ENCODE measurements around the gene RAB33B. TPM values are rescaled to one million over a fixed set of nuclear protein-coding genes. Genes with fewer than 3 reads are reported as not detected.
"Not testable (repeated sequence)": the region's sequence is repeated elsewhere in the genome, so short reads cannot be mapped to it uniquely, and the experiment has no call there.

Gene RAB33B
- total RNA-seq, 2 donors from 2014 or later, result 7.1 to 8.5 TPM

- H3K27me3 ChIP-seq, result no peaks in the 10 kb centered on the region
- DNase-seq (ENCODE audit: low spot score), result no peak
- H3K9me3 ChIP-seq, result no peaks in the 10 kb centered on the region
- TF ChIP-seq CTCF (IDR thresholded peaks at IDR 0.05), result no peak
- no peak overlapping the region for H3K27ac ChIP-seq
- H3K36me3 ChIP-seq, result no peaks in the 10 kb centered on the region
- H3K4me3 ChIP-seq, result no peak overlapping the region
- H3K4me1 ChIP-seq, result peaks cover 0 to 47% of the 10 kb centered on the region in 2 donors
Observed at GRCh38 chr4:139458999-139459398, 5.1 kb downstream of the RAB33B start.

DNA sequence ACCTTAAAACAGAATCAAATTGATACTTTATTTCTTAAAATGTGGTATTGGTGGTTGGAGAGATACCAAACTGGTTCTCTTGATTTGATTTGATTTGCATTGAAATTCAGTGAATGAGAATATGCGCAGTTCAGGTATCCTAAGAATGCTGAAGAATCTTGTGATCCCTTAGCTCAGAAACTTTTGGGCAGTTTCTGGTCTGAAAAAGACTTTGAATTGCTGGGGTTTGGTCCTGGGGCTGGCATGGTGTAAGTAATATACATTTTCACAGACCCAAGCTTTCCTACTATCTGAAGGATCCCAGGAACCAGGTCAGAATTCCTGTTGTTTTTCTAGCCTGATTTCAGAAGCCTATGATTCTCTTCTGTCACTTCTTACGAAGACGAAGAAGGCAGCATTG lies 6.6 kb downstream of the RAB33B start:
- no peak overlapping the region for H3K4me3 ChIP-seq
- H3K27ac ChIP-seq, result no peak overlapping the region
- no peak for TF ChIP-seq CTCF (IDR thresholded peaks at IDR 0.05)
- no peaks in the 10 kb centered on the region for H3K27me3 ChIP-seq
- DNase-seq (ENCODE audit: low spot score), result no peak
- no peaks in the 10 kb centered on the region for H3K9me3 ChIP-seq
- H3K36me3 ChIP-seq, result no peaks in the 10 kb centered on the region
- peaks cover 0 to 37% of the 10 kb centered on the region in 2 donors for H3K4me1 ChIP-seq

GRCh38 chr4:139461022-139461628 lies 7.2 kb downstream of the RAB33B start:
- no peaks in the 10 kb centered on the region for H3K9me3 ChIP-seq
- no peak overlapping the region for H3K27ac ChIP-seq
- no peaks in the 10 kb centered on the region for H3K36me3 ChIP-seq
- DNase-seq (ENCODE audit: low spot score), result no peak
- no peaks in the 10 kb centered on the region for H3K27me3 ChIP-seq
- H3K4me1 ChIP-seq, result peaks cover 0 to 31% of the 10 kb centered on the region in 2 donors
- no peak for TF ChIP-seq CTCF (IDR thresholded peaks at IDR 0.05)
- H3K4me3 ChIP-seq, result no peak overlapping the region

- not testable (repeated sequence) for H3K27me3 ChIP-seq
Observed at GRCh38 chr4:139464512-139464911, 10.6 kb downstream of the RAB33B start.

DNA sequence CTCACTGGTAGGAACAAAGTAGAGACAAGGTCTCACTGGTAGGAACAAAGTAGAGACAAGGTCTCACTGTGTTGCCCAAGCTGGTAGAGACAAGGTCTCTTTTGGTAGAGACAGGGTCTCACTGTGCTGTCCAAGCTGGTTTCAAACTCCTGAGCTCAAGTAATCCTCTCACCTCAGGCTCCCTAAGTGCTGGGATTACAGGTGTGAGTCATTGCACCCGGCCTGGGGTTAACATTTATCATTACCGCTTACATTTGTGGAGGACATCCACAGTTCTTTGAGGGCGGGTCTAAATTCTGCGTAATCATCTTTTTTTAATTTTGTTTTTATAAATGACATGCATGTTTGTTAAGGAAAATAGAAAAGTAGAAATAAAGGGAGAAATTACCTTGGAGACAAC lies 12.0 kb downstream of the RAB33B start:
- Histone ChIP-seq H3K36me3 (no peaks in the 10 kb centered on the region), H3K4me3 (no peak overlapping the region), H3K27me3 (no peaks in the 10 kb centered on the region), H3K27ac (no peak overlapping the region), H3K9me3 (peaks cover 0 to 12% of the 10 kb centered on the region in 2 donors), H3K4me1 (no peaks in the 10 kb centered on the region)
- TF ChIP-seq CTCF (IDR thresholded peaks at IDR 0.05), result no peak
- no peak for DNase-seq (ENCODE audit: low spot score)

More at GRCh38 chr4:139464512-139464911, 10.6 kb downstream of the RAB33B start:
- DNase-seq (ENCODE audit: low spot score); H3K4me1 ChIP-seq; H3K4me3 ChIP-seq; H3K36me3 ChIP-seq; H3K27ac ChIP-seq: not testable (repeated sequence)
- peaks cover 0 to 12% of the 10 kb centered on the region in 2 donors for H3K9me3 ChIP-seq

DNA sequence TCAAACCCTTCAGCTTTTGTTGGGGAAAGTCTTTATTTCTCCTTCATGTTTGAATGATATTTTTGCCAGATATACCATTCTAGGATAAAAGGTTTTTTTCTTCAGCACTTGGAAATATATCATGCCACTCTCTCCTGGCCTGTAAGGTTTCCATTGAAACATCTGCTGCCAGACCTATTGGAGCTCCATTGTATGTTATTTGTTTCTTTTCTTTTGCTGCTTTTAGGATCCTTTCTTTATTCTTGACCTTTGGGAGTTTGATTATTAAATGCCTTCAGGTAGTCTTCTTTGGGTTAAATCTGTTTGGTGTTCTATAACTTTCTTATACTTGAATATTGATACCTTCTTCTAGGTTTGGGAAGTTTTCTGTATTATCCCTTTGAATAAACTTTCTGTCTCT lies 14.8 kb downstream of the RAB33B start:
- H3K27ac ChIP-seq; H3K4me3 ChIP-seq; DNase-seq (ENCODE audit: low spot score); H3K4me1 ChIP-seq; H3K27me3 ChIP-seq: not testable (repeated sequence)
- Histone ChIP-seq H3K36me3 (peaks cover 11% of the 10 kb centered on the region), H3K9me3 (peaks cover 0 to 21% of the 10 kb centered on the region in 2 donors)

DNA sequence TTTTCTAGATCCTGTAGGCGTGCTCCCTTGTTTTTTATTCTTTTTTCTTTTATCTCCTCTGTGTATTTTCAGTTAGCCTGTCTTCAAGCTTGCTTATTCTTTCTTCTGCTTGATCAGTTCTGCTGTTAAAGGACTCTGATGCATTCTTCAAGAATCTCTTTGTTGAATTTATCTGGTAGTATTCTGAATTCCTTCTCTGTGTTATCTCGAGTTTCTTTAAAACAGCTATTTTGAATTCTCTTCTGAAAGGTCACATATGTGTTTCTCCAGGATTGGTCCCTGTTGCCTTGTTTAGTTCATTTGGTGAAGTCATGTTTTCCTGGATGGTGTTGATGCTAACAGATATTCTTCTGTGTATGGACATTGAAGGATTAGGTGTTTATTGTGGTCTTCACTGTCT lies 15.3 kb downstream of the RAB33B start:
- no peak for DNase-seq (ENCODE audit: low spot score)
- peaks cover 0 to 21% of the 10 kb centered on the region in 2 donors for H3K9me3 ChIP-seq
- peaks cover 16% of the 10 kb centered on the region for H3K36me3 ChIP-seq
- no peaks in the 10 kb centered on the region for H3K27me3 ChIP-seq
- H3K4me1 ChIP-seq, result no peaks in the 10 kb centered on the region
- no peak overlapping the region for H3K27ac ChIP-seq
- no peak overlapping the region for H3K4me3 ChIP-seq
- TF ChIP-seq CTCF (IDR thresholded peaks at IDR 0.05), result no peak
